ENCODE data around the gene BABAM2. TPM values are rescaled to one million over a fixed set of nuclear protein-coding genes. Genes with fewer than 3 reads are reported as not detected.

Gene BABAM2
- total and polyA plus RNA-seq, 2 experiments from 2014 or later = 17.8 to 21.5 TPM

DNA sequence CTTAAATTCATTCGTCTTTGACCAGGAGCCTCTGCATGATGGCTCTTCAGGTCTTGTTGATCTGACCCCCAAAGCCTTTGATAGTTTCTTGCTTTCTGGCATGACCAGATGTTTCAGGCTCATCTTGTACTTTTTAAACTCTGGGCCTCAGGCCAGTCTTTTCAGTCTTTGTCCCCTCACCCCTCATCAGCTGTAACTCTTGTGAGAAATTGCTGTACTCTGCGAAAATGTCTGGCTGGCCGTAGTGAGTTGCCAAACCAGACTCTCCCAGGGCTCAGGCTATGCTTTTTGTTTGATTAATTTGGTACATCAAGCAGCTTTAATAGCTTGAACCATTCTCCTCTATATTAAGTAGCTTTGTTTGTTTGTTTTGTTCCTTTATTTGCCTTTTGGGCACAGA is 75.9 kb downstream of the BABAM2 start:
- Histone ChIP-seq H3K4me3 (no peak overlapping the region), H3K9me2 (ENCODE audit: insufficient read depth) (no peaks in the 10 kb centered on the region), H2AFZ (no peak overlapping the region), H3K27me3 (ENCODE audit: insufficient read depth) (no peaks in the 10 kb centered on the region), H3K4me2 (no peak overlapping the region), H3F3A (replicated peaks; ENCODE audit: low read depth) (no peaks in the 10 kb centered on the region), H3K79me2 (replicated peaks; ENCODE audit: insufficient read depth) (no peaks in the 10 kb centered on the region), H4K20me1 (replicated peaks; ENCODE audit: insufficient read depth) (no peaks in the 10 kb centered on the region), H3K27ac (ENCODE audit: low read depth) (no peak overlapping the region), H3K4me1 (ENCODE audit: insufficient read depth) (no peaks in the 10 kb centered on the region), H3K36me3 (ENCODE audit: insufficient read depth) (no peaks in the 10 kb centered on the region)
- TF ChIP-seq ZNF114 (CRISPR knock-in tag; IDR thresholded peaks at IDR 0.05) = no peak
- TF ChIP-seq, protein P1, sequence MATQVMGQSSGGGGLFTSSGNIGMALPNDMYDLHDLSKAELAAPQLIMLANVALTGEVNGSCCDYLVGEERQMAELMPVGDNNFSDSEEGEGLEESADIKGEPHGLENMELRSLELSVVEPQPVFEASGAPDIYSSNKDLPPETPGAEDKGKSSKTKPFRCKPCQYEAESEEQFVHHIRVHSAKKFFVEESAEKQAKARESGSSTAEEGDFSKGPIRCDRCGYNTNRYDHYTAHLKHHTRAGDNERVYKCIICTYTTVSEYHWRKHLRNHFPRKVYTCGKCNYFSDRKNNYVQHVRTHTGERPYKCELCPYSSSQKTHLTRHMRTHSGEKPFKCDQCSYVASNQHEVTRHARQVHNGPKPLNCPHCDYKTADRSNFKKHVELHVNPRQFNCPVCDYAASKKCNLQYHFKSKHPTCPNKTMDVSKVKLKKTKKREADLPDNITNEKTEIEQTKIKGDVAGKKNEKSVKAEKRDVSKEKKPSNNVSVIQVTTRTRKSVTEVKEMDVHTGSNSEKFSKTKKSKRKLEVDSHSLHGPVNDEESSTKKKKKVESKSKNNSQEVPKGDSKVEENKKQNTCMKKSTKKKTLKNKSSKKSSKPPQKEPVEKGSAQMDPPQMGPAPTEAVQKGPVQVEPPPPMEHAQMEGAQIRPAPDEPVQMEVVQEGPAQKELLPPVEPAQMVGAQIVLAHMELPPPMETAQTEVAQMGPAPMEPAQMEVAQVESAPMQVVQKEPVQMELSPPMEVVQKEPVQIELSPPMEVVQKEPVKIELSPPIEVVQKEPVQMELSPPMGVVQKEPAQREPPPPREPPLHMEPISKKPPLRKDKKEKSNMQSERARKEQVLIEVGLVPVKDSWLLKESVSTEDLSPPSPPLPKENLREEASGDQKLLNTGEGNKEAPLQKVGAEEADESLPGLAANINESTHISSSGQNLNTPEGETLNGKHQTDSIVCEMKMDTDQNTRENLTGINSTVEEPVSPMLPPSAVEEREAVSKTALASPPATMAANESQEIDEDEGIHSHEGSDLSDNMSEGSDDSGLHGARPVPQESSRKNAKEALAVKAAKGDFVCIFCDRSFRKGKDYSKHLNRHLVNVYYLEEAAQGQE (IDR thresholded peaks at IDR 0.05; ENCODE audit: unreplicated experiment) = no peak
- no peak for TF ChIP-seq ZNF331 (CRISPR knock-in tag; IDR thresholded peaks at IDR 0.05; ENCODE audit: low read depth)
- no peak for TF ChIP-seq ZNF462 (CRISPR knock-in tag; IDR thresholded peaks at IDR 0.05)
- TF ChIP-seq STAT1 (IDR thresholded peaks at IDR 0.05; ENCODE audit: unreplicated experiment) = no peak
- TF ChIP-seq, protein P2, sequence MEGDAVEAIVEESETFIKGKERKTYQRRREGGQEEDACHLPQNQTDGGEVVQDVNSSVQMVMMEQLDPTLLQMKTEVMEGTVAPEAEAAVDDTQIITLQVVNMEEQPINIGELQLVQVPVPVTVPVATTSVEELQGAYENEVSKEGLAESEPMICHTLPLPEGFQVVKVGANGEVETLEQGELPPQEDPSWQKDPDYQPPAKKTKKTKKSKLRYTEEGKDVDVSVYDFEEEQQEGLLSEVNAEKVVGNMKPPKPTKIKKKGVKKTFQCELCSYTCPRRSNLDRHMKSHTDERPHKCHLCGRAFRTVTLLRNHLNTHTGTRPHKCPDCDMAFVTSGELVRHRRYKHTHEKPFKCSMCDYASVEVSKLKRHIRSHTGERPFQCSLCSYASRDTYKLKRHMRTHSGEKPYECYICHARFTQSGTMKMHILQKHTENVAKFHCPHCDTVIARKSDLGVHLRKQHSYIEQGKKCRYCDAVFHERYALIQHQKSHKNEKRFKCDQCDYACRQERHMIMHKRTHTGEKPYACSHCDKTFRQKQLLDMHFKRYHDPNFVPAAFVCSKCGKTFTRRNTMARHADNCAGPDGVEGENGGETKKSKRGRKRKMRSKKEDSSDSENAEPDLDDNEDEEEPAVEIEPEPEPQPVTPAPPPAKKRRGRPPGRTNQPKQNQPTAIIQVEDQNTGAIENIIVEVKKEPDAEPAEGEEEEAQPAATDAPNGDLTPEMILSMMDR (conservative IDR thresholded peaks at IDR 0.05; ENCODE audit: low read depth in 2 of 2) = no peak
- H3K36me3 Mint-ChIP-seq (ENCODE audit: low read depth) = peaks cover 17% of the 10 kb centered on the region
- DNase-seq (ENCODE audit: low spot score) = no peak
- H3K4me3 Mint-ChIP-seq = no peak overlapping the region
- peaks cover 25% of the 10 kb centered on the region for H3K9me3 Mint-ChIP-seq
- no peaks in the 10 kb centered on the region for H3K4me1 Mint-ChIP-seq
- H3K27ac Mint-ChIP-seq = no peak overlapping the region
- ATAC-seq = no peak
- H3K27me3 Mint-ChIP-seq (ENCODE audit: insufficient read depth, low read depth, poor library complexity) = peaks cover 2% of the 10 kb centered on the region
